ENCODE data around the gene FBF1.

DNA sequence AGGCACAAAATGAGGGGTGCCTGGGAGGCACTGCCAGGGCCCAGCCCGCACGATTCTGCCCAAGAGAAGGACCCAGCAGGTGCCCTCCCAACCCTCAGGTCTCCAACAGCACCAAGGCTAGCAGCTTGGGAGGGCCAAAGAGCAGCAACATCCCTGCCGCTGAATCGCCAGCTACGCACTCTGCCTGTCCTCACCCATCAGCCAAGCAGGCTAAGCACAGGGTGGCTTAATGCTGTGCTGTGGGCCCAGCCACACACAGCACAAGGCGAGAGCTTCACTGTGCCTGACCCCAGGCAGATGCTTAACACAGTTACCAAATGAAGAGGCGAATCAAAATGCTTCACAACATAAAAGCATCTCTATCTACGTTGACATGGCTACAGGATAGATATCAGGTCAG, 25.6 kb downstream of the FBF1 start:
- TF ChIP-seq POLR2A (IDR thresholded peaks at IDR 0.05) = no peak
- TF ChIP-seq, protein P1, sequence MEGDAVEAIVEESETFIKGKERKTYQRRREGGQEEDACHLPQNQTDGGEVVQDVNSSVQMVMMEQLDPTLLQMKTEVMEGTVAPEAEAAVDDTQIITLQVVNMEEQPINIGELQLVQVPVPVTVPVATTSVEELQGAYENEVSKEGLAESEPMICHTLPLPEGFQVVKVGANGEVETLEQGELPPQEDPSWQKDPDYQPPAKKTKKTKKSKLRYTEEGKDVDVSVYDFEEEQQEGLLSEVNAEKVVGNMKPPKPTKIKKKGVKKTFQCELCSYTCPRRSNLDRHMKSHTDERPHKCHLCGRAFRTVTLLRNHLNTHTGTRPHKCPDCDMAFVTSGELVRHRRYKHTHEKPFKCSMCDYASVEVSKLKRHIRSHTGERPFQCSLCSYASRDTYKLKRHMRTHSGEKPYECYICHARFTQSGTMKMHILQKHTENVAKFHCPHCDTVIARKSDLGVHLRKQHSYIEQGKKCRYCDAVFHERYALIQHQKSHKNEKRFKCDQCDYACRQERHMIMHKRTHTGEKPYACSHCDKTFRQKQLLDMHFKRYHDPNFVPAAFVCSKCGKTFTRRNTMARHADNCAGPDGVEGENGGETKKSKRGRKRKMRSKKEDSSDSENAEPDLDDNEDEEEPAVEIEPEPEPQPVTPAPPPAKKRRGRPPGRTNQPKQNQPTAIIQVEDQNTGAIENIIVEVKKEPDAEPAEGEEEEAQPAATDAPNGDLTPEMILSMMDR (IDR thresholded peaks at IDR 0.05 in 4 of 5, conservative IDR thresholded peaks at IDR 0.05 in 1 of 5) = no peak
